HEK293T (cell line): Measurements from ENCODE around the gene KRT23.

ENCODE experiments used
- ARNT ChIP-seq: fragments of 450-650 bp; IDR thresholded peaks from 2 replicates; pipeline ENCODE4 v1.6.1; 2017; ENCODE audit warnings: mild to moderate bottlenecking
- BHLHE40 ChIP-seq: fragments of 450-650 bp; IDR thresholded peaks from 2 replicates; pipeline ENCODE4 v1.6.1; 2016; ENCODE audit warnings: mild to moderate bottlenecking, moderate library complexity, borderline replicate concordance
- FOXK2 ChIP-seq: fragments of 450-650 bp; IDR thresholded peaks from 2 replicates; pipeline ENCODE4 v1.6.1; 2016; ENCODE audit warnings: mild to moderate bottlenecking
- FOXM1 ChIP-seq: fragments of 450-650 bp; IDR thresholded peaks from 2 replicates; pipeline ENCODE4 v1.6.1; 2017; ENCODE audit warnings: mild to moderate bottlenecking, borderline replicate concordance
- HDGF ChIP-seq: fragments of 450-650 bp; IDR thresholded peaks from 2 replicates; pipeline ENCODE4 v1.6.1; 2017; ENCODE audit warnings: antibody characterized with exemption, borderline replicate concordance
- L3MBTL2 ChIP-seq: fragments of 450-650 bp; conservative IDR thresholded peaks from 2 replicates; pipeline ENCODE4 v1.6.1; 2016; ENCODE audit warnings: mild to moderate bottlenecking
- LEF1 ChIP-seq: fragments of 450-650 bp; IDR thresholded peaks from 2 replicates; pipeline ENCODE4 v1.6.1; 2017; ENCODE audit warnings: mild to moderate bottlenecking, borderline replicate concordance
- NFRKB ChIP-seq: fragments of 450-650 bp; IDR thresholded peaks from 2 replicates; pipeline ENCODE4 v1.6.1; 2016; ENCODE audit warnings: mild to moderate bottlenecking, moderate library complexity
- PKNOX1 ChIP-seq: fragments of 450-650 bp; IDR thresholded peaks from 2 replicates; pipeline ENCODE4 v1.6.1; 2016
- TARDBP ChIP-seq: fragments of 450-650 bp; IDR thresholded peaks from 2 replicates; pipeline ENCODE4 v1.6.1; 2016
- ZNF384 ChIP-seq: fragments of 450-650 bp; IDR thresholded peaks from 2 replicates; pipeline ENCODE4 v1.6.1; 2016

DNA sequence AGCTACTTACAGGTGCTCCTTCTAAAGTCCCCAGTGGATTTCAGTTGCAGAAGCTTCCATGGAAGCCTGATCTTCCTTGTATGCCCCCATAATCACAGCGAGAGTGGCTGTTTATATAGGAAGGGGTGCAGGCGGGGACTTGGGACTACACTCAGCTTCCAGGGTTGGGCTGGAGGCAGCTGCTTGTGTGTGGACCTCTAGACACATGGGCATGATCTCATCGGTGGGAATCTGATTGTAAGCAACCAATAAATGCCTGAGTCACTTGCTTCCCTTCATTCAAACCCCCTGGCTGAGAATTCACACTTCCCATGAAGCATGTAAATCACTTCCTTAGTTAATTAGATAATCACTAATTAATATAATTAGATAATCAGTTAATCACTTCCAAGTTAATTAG is 51.4 kb downstream of the KRT23 start:
- TF ChIP-seq ARNT (no peak), HDGF (no peak), FOXK2 (no peak), PKNOX1 (no peak), LEF1 (no peak), BHLHE40 (no peak), TARDBP (no peak), FOXM1 (no peak), L3MBTL2 (no peak), NFRKB (no peak), ZNF384 (no peak)
